ENCODE results near the gene PARP3.
"Not testable (repeated sequence)": the region's sequence is repeated elsewhere in the genome, so short reads cannot be mapped to it uniquely, and the experiment has no call there.

PARP3 gene

DNA sequence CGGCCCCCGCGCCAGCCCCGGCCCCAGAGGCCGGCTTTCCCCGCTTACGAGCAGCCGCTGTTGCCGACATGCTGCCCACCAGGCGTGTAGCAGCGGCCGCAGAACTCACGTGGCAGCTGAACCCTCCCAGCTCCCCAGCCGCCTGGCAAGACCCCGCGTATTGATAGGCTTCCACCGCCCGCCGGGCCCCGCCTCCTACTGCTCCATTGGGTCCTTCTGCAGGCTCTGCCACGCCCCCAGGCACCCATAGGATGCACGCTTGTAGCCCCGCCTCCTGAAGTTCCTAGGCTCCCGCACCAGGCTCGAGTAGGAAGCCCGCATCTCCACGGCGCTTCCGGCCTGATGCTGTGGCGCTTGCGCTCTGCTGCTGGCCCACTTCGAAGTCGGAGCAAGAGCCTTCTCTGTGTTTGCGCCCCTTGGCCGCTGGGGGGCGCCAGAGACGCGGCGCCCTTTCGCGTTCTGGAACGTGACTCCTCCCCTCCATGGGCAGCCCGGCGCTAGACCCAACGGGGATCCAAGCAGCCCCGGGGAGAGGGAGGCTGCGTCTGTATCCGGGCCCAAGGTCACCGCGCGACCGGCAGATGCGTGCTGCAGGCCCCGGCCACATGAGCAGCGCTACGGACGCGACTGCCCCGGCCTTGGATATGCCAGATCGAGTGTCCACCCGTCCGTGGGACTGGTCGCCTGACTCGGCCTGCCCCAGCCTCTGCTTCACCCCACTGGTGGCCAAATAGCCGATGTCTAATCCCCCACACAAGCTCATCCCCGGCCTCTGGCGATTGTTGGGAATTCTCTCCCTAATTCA, at the start of gene PARP3, which contains the start of gene RRP9:
PARP3 (plus strand) TSS at position 566 of the 805 bp plus-strand sequence. CDS start 993 bp downstream, outside the sequence.
RRP9 (minus strand) TSS at position 107 of the 805 bp plus-strand sequence; CDS start at position 70, 37 bp downstream.
- peak; percentile 98 to 99 for DNase-seq (ENCODE audit: low read depth in 1 of 2, low spot score in 1 of 2)

DNA sequence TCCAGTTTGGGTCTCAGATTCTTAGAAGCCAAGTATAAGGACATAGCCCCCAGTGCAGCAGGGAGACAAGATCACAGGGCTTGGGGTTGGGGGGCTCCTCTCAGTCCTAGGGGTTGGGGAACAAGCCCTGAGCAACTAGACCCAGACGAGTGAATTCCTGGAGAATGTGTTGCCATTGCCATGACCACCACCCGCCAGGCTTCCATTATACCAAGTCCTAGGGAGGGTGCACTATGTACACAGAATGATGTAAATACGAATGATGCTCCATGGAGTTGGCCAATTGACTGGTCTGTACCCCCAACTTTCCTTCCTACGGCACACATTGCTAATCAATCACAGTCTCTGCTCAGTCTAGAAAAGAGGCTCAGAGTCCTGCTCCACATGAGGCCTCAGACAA, 47.8 kb upstream of the PARP3 start:
- no peak for DNase-seq (ENCODE audit: low read depth in 1 of 2, low spot score in 1 of 2)

- no peak for DNase-seq (ENCODE audit: low read depth in 1 of 2, low spot score in 1 of 2)
Measured at GRCh38 chr3:51894939-51895338, 47.2 kb upstream of the PARP3 start.

DNA sequence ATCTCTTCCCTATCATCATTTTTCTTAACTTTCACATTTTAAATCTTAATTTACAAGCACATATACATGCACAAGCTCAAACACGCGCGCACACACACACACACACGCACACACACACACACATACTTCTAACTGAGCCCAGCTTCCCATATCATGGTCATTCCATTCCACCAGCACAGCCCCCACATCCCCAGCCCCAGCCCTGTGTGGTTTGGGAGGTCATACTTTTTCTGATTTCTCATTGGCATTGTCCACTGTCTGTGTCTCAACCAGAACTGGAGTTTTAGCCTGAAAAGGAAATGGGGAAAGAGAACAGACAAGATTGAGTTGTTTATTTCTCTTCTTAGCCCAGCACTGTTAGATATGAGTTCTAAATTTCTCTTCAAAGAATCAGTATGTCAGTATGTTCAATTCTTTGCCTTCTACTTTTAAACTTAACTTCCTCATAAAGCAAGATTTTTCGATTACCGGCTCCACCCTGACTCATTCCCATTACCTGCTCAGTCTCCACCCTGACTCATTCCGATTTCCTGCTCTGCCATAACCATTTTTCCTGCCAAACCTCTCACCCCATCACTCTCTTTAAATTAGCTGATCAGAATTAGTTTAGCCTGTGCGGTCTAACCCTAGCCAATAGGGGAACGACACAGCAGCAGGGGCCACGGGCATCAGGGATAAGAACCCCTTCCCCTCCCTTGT, 45.4 kb upstream of the PARP3 start:
- no peak for DNase-seq (ENCODE audit: low read depth in 1 of 2, low spot score in 1 of 2)

- DNase-seq (ENCODE audit: low read depth in 1 of 2, low spot score in 1 of 2), result no peak
Measured at GRCh38 chr3:51897391-51897790, 44.8 kb upstream of the PARP3 start.

- not testable (repeated sequence) for DNase-seq (ENCODE audit: low read depth in 1 of 2, low spot score in 1 of 2)
Measured at GRCh38 chr3:51900043-51900442, 42.1 kb upstream of the PARP3 start.

- not testable (repeated sequence) for DNase-seq (ENCODE audit: low read depth in 1 of 2, low spot score in 1 of 2)
Measured at GRCh38 chr3:51902361-51902760, 39.8 kb upstream of the PARP3 start.

- DNase-seq (ENCODE audit: low read depth in 1 of 2, low spot score in 1 of 2), result no peak
Measured at GRCh38 chr3:51904034-51904823, 37.9 kb upstream of the PARP3 start.

DNA sequence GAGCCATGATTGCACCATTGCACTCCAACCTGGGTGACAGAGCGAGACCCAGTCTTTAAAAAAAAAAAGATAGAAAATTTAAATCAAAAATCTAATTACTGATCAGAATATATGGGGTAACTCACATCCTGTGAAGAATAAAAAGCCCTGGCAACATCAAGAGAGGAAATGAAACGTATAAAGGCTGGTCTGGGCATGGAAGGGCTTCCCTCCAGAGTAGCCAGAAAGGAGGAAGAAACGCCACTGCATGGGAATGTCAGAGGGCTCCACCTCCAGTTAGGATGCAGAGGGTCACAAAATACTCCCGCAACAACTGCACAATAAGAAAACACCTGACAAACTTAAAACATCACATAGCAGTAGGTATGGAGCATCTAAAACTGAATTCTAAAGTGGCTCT, 34.1 kb upstream of the PARP3 start:
- DNase-seq (ENCODE audit: low read depth in 1 of 2, low spot score in 1 of 2), result no peak

GRCh38 chr3:51916418-51916817, 25.7 kb upstream of the PARP3 start:
- no peak for DNase-seq (ENCODE audit: low read depth in 1 of 2, low spot score in 1 of 2)

DNA sequence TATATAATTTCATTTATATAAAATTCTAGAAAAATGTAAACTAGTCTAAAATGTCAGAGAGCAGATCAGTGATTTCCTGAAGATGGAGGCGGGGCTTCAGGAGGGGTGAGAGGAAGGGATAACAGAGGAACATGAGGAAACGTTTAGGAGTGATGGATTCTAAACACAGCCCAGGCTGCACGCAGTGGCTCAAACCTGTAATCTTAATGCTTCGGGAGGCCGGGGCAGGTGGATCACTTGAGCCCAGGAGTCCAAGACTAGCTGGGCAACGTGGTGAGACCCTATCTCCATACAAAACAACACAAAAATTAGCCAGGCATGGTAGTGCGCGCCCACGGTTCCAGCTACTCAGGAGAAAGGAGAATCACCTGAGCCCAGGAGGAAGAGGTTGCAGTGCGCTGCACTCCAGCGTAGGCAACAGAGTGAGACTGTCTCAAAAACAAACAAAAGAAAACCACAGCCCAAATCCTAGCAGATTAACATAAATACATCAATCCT, 21.0 kb upstream of the PARP3 start:
- no peak for DNase-seq (ENCODE audit: low read depth in 1 of 2, low spot score in 1 of 2)

DNA sequence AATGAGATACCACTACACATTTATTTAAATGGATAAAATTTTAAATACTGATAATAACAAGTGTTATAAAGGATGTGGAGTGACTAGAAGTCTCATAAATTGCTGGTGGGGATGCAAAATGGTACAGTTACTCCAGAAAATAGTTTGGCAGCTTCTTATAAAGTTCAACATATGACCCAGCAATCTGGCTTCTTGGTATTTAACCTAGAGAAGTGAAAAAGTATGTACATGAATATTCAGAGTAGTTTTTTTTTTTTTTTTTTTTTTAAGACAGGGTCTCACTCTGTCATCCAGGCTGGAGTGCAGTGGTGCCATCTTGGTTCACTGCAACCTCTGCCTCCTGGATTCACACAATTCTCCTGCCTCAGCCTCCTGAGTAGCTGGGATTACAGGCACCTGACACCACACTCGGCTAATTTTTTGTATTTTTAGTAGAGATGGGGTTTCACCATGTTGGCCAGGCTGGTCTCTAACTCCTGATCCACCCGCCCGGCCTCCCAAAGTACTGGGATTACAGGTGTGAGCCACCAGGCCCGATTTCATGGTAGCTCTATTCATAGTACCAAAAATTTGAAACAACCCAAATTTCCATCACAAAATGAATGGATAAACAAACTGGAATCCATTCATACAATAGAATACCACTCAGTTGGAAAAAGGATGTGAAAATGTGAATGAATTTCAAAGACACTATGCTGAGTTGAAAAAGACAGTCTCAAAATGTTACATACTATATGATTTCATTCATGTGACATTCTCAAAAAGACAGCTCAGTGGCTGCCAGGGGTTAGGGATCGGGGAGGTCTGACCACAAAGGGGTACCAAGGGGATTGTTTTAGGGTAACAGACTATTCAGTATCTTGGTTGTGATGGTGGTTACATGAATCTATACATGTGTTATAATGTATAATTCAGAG, 14.8 kb upstream of the PARP3 start:
- DNase-seq (ENCODE audit: low read depth in 1 of 2, low spot score in 1 of 2), result no peak

DNA sequence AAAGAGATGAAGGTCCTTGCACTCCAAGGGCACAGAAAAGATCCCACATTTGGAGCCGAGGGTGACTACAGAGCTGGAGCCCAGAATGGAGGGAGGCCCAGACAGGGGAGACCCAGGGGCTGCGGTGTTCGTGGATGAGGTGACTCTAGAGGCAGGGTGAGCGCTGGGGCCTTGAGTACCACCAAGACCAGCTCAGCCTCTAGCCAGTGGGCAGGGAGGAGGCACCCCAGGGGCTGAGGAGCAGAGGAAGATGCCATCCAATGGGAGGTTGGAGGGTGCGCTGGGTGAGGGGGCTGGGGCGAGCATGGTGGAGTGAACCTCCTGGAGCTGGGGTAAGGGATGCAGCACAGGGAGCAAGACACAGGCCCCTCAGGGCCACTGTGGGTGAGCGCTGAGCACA, 13.7 kb upstream of the PARP3 start:
- no peak for DNase-seq (ENCODE audit: low read depth in 1 of 2, low spot score in 1 of 2)

DNA sequence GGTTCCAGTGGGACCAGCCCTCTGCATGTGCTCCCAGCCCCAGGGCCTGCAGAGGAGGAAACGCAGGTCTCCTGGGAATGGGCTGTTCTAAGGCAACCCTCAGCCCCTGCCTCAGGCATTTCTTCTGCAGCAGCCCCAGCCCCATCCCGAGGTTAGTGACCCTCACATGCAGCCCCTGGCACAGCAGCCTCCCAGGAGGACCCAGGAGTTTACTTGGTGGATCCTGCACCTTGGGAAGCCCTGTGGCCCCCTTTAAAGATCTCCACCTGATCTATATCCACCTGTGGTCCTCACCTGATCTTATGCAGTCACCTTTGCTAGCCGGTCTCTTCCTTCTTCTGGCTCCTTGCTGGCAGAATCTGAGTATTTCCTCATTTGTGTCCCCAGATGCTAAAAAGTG, 13.2 kb upstream of the PARP3 start:
- DNase-seq (ENCODE audit: low read depth in 1 of 2, low spot score in 1 of 2), result not testable (repeated sequence)

- no peak for DNase-seq (ENCODE audit: low read depth in 1 of 2, low spot score in 1 of 2)
Measured at GRCh38 chr3:51929420-51930003, 12.7 kb upstream of the PARP3 start.

DNA sequence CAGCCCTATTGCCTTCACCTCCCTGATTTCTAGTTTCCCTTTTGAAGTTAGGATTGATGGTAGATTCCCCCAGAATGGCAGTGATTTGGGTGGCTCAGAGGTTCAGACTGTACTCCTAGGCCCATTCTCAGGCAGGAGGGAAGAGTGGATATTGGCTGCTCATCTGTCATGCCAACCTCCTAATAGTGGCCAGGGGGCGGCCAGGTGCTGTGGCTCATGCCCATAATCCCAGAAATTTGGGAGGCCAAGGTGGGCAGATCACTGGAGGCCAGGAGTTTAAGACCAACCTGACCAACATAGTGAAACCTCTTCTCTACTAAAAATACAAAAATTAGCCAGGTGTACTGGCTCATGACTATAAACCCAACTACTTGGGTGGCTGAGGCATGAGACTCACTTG, 11.7 kb upstream of the PARP3 start:
- no peak for DNase-seq (ENCODE audit: low read depth in 1 of 2, low spot score in 1 of 2)

- no peak for DNase-seq (ENCODE audit: low read depth in 1 of 2, low spot score in 1 of 2)
Measured at GRCh38 chr3:51931756-51932155, 10.4 kb upstream of the PARP3 start.

GRCh38 chr3:51932471-51933370, 9.4 kb upstream of the PARP3 start:
- no peak for DNase-seq (ENCODE audit: low read depth in 1 of 2, low spot score in 1 of 2)

All from activated T-helper 1 cell treated with anti-CD3 and anti-CD28 coated beads, Interleukin-2, amount 50 U/mL, for 16 hours (primary cell).